HG03060 (cell line): Measurements from ENCODE around the gene SYNJ2.

ENCODE experiments used
- ATAC-seq: cut with Tn5 transposase; IDR thresholded peaks from one replicate; pipeline ENCODE4 v1.9.1; 2021; ENCODE audit warnings: low read depth, moderate number of reproducible peaks; ENCODE audit not compliant: unreplicated experiment

SYNJ2 gene

GRCh38 chr6:158038291-158039177 is 56.9 kb downstream of the SYNJ2 start:
- ATAC-seq = no peak

DNA sequence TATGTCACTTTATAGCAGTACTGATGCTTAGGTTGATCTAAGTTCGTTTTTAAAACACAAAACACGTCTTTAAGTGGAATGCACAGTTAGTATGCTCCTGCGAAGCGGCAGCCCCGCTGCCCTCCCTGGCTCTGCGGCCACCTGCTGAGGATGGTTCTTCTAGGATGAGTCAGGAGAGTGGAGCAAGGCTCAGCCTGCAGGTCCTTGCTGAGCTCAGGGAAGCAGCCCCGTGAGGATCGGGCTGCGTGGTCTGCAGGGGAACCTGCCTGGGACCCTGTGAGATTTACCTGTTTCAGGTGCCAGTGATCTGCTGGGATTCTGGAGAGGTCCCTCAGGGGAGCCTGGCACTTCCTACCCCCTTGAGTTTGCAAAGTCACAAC is 57.5 kb downstream of the SYNJ2 start:
- no peak for ATAC-seq

DNA sequence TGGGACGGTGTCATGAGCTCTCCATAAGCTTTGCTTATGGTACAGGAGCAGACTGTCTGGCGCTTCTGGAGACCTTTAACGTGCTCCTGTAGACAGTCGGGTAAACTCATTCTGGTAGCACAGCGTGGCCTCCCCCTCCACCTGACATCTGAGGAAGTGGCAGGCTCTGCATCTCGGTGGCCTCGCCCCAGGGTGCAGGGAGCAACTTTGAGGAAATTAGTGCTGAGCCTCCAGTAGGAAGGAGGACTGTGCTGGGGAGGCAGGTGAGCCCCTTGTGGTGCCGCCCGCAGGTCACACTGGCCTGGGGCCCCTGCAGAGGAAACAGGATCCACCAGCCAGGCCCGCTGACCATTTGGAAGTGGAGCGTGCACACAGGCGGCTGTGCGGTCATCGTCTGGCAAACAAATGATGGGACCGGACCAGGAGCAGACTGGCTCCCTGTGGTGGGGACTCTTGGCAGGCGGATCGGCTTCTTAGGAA is 57.9 kb downstream of the SYNJ2 start:
- ATAC-seq = no peak

GRCh38 chr6:158040051-158040803 is 58.6 kb downstream of the SYNJ2 start:
- peak; percentile 67 for ATAC-seq

GRCh38 chr6:158040804-158041347 is 59.2 kb downstream of the SYNJ2 start:
- ATAC-seq = no peak

DNA sequence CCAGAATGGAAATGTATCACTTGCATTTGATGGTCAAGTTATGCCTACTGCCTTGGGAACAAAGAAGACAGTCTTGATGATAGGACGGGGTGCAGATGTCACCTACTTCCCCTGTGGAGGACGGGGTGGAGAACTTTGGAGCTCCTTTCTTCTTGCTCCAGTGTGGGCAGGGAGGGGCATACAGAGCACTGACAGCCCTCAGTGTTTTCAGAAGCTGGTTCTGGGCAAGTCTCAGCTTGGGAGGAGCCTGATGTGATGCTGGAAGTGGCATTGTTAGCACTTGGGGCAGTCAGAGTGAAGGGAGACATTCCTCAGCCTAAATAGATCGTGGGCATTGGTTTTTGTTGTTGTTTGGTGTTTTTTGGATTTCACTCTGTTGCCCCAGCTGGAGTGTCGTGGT is 59.7 kb downstream of the SYNJ2 start:
- ATAC-seq = no peak

DNA sequence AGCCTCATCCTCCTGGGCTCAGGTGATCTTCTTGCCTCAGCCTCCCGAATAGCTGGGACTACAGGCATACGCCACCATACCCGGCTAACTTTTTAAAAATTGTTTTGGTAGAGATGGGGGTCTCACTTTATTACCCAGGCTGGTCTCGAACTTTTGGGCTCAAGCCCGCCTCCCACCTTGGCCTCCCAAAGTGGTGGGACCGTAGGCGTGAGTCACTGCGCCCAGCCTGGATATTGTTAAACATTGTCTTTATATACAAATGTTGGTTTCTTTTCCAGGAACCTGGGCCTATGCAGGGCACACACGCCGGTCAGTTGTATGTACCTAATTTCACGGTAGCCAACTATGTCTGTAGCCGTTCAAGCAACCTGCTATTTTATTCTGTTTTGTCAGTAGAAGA is 60.1 kb downstream of the SYNJ2 start:
- ATAC-seq = no peak

DNA sequence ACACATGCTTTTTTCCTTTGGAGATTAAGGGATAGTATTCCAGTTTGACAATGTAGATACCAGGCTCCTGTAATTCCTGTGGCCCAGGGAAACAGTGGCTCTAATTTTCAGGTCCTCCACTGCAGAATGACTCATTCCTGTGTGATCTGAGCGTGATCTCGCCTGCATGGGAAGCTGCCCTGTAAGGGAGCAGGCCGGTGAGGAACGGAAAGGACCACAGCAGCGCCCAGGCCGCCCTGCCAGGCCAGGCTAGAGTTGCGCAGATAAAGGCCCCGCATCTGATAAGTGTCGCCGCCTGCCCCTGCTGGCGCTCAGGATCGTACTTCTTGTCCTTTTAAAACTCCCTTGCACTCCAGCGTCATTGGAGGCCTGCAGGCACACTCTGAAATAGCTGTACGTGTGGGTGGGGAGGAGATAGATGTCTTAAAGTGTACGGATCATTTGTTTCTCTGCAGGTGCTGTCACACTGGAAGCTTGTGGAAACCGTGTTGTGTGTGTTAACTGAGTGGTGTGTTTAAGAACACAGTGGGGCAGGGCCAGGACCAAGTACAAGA is 60.7 kb downstream of the SYNJ2 start:
- no peak for ATAC-seq

DNA sequence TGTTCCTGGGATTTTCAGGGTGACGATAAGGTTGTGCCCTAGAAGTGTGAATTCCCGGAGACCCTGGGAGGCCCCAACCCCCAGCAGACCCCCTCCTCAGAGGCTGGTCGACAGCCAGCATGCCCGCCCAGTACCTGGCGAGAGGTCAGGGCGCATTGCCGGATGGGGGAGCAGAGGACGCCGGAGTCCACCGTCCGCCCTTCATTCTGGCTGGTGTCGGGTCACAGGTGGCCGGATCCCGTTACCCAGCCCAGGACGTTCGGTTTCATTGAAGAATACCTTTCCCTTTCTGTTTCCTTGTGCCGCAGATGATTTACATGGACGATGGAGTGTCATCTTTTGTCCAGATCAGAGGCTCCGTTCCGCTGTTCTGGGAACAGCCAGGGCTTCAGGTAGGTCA is 61.3 kb downstream of the SYNJ2 start:
- no peak for ATAC-seq

GRCh38 chr6:158043586-158044524 is 62.2 kb downstream of the SYNJ2 start:
- ATAC-seq = no peak

- no peak for ATAC-seq
Observed at GRCh38 chr6:158044525-158044888, 62.8 kb downstream of the SYNJ2 start.

DNA sequence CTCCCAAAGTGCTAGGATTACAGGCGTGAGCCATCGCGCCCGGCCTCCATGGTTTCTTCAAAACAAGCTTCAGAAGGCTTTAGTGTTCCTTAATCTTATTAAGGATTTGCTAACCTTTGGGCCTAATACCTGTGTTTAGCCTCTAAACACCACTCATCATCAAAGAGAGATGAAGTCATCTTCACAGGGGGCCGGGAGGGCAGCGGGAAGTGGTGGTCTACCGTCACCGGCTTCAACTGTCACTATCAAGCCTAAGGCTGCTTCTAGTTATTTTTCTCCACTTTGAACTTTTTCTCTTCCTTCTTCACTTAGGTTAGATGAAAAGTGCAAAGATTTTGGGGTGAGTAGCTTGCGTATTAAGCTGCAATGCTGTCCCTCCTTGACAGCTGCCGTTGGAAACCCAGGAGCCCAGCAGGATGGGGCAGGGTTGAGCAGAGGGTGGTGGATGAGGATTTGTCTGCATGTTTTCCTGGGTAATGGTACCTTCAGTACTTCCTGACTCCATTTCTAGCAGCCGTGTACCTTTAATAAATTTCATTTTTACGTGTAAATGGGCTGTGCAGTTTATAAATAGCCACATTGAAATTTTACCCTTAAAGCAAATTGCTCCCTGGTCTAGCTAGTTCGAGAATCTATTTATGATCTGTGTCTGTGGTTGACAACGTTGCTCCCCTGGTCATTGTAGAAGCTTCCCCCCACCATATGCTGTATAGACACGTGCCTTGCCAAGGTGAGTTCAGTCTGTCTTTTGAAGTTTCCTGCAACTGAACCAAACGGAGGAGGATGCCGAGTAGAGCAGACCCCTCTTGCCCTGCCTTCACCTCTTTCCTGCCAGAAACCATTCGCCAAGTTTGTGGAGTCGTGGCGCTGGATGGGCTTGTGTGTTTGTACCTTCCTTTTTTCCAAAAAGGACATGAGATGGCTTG is 64.8 kb downstream of the SYNJ2 start:
- ATAC-seq = no peak

GRCh38 chr6:158047127-158047518 is 65.5 kb downstream of the SYNJ2 start:
- no peak for ATAC-seq

DNA sequence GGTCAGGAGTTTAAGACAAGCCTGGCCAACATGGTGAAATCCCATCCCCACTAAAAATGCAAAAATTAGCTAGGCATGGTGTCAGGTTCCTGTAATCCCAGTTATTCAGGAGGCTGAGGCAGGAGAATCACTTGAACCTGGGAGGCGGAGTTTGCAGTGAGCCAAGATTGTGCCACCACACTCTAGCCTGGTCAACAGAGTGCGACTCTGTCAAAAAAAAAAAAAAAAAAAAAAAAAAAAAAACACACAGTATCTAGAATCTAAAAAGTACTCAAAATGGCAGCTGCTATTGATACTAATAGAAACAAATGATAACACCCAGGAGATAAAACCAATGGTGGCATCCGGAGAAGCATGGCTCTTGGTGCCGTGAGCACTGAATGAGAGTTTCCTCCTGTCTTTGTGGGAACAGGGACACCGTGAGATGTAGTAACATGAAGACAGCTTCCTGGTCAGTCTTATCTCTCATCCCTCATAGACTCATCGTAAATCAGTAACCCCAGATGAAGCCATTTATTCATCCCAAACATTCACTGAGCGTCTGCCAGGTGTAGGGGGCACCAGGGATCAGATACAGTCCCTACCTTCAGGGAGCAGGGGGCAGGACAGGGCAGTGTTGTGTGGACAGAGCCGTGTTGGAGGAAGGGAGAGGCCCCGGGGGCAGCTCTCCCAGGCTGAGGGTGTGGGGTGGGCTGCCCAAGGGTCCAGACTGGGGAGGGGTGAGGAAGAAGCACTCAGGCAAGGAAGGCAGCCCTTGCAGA is 66.1 kb downstream of the SYNJ2 start:
- no peak for ATAC-seq

DNA sequence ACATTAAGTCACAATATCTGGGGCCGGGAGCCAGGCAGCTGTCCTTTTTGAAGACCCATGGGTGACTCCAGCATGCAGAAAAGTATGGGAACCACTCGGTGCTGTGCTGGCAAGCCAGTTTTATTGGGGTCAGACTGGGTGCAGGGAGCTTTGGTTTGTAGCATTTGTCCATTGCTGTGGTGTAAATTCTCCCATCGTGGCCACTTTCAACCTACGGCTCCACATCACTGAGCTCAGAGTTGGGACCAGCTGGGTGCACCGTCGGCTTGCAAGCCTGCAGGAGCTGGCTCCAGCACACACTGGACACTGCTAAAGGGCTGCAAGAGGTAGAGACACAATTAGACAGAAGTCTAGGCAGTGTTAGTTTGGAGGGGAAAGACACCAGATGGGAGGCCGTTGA is 66.9 kb downstream of the SYNJ2 start:
- ATAC-seq = no peak

DNA sequence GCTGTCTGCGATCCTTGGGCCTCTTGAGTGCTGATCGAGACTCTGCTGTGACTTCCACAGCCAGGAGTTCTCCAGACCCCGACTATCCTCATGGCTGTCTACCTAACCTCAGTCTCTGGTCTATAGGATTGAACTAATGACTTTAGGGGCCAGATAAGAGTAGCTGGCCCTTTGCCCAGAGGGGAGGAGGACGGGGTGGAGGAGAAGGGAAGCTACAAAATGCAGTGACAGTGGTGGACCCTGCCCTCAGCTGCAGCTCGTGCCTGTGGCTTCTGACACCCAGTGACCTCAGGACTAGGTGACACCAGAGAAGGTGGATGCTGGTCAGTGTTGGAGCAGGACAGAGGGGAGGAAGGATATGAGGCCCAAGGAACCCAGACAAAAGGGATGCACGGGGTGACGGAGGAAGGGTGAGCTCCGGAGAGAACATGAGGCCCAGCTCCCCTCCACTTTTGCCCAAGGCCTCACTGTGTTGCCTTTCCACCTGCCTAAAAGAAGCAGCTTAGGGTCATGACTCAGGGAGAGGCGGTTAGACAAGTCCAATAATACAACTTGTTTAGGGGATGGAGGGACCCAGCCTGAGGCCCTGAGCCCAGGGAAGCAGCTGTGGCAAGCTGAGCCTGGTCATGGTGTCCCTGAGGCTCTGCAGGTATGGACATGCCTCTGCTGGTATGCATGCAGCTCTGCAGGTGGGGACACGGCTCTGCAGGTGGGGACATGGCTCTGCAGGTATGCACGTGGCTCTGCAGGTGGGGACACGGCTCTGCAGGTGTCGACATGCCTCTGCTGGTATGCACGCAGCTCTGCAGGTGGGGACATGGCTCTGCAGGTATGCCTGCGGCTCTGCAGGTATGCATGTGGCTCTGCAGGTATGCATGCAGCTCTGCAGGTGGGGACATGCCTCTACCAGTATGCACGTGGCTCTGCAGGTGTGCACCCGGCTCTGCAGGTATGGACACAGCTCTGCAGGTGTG is 67.7 kb downstream of the SYNJ2 start:
- no peak for ATAC-seq

DNA sequence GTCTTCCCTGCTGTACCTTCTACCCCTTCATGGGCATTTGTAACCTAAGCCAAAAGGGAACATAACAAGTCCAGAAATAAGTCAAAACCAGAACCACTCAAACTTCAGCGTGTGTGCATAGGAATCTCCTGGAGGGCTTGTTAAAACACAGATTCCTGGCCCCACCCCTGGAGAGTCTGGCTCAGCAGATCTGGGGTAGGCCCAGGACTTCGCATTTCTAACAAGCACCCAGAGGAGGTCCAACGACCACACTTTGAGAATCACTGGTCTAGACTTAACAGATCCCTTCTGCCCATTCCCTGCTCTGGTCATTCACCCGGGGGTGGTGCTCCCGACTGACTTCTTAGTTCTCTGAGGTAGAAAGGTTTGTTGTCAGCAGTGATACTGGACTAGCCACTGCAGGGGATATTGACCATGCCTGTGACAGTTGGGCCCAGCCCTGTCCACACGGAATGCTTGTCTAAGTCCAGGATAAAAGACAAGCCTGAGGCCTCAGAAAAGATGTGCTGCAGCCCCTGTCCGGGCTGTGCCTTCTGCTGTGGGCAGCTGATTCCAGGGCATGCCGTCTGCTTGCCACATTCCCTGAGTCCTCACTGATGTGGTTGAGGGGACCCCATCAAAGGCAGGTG is 68.6 kb downstream of the SYNJ2 start:
- ATAC-seq = no peak
